GM12878 (cell line): ENCODE results near the gene STXBP5. TPM values are rescaled to one million over a fixed set of nuclear protein-coding genes. Genes with fewer than 3 reads are reported as not detected.

Experiments
- BCL11A ChIP-seq: IDR thresholded peaks from 2 replicates; pipeline ENCODE4 v1.6.1; 2011; ENCODE audit warnings: low read depth, low read length
- CBFB ChIP-seq: IDR thresholded peaks from 2 replicates; pipeline ENCODE4 v1.6.1; 2016; ENCODE audit warnings: antibody characterized with exemption, low read depth
- FOXM1 ChIP-seq: IDR thresholded peaks from 2 replicates; pipeline ENCODE4 v1.6.1; 2012; ENCODE audit warnings: low read depth, mild to moderate bottlenecking, inconsistent platforms, low read length, moderate library complexity
- GABPA ChIP-seq: IDR thresholded peaks from 2 replicates; pipeline ENCODE4 v1.6.1; 2014; ENCODE audit warnings: antibody characterized with exemption, low read depth, mild to moderate bottlenecking, inconsistent platforms
- HCFC1 ChIP-seq: fragments of 150-350 bp; IDR thresholded peaks from 2 replicates; pipeline ENCODE4 v1.6.1; 2014; ENCODE audit warnings: low read length
- HDAC2 ChIP-seq: fragments of 200-600 bp; sonication (generic); IDR thresholded peaks from 2 replicates; pipeline ENCODE4 v1.6.1; 2017
- HDGF ChIP-seq: fragments of 450-650 bp; IDR thresholded peaks from 2 replicates; pipeline ENCODE4 v1.6.1; 2016; ENCODE audit warnings: antibody characterized with exemption
- IKZF2 ChIP-seq, 2 experiments: fragments of 450-650 bp; IDR thresholded peaks; 2 replicates each; pipeline ENCODE4 v1.6.1; 2017; ENCODE audit warnings: mild to moderate bottlenecking in 2 of 2, moderate library complexity in 2 of 2
- MYB ChIP-seq: fragments of 150-350 bp; IDR thresholded peaks from 2 replicates; pipeline ENCODE4 v1.6.1; 2014; ENCODE audit warnings: mild to moderate bottlenecking, low read depth, low read length, borderline replicate concordance
- NR2C1 ChIP-seq: fragments of 450-650 bp; IDR thresholded peaks from 2 replicates; pipeline ENCODE4 v1.6.1; 2017; ENCODE audit warnings: antibody characterized with exemption, mild to moderate bottlenecking, moderate library complexity
- NRF1 ChIP-seq: conservative IDR thresholded peaks from 2 replicates; pipeline ENCODE4 v1.6.1; 2011; ENCODE audit warnings: mild to moderate bottlenecking, low read depth, low read length, improper control_type of control experiment
- POLR2A ChIP-seq: IDR thresholded peaks from 2 replicates; pipeline ENCODE4 v1.6.1; 2011; ENCODE audit warnings: low read depth, mild to moderate bottlenecking, low read length
- RAD21 ChIP-seq: IDR thresholded peaks from 2 replicates; pipeline ENCODE4 v1.6.1; 2011; ENCODE audit warnings: mild to moderate bottlenecking, low read depth, low read length, moderate library complexity; ENCODE audit not compliant: insufficient read depth
- RB1 ChIP-seq: fragments of 450-650 bp; formaldehyde crosslinking; IDR thresholded peaks from 2 replicates; pipeline ENCODE4 v1.6.1; 2017; ENCODE audit warnings: mild to moderate bottlenecking, borderline replicate concordance
- RCOR1 ChIP-seq: conservative IDR thresholded peaks from 2 replicates; pipeline ENCODE4 v1.6.1; 2012; ENCODE audit warnings: low read depth, low read length, improper control_type of control experiment
- SMAD5 ChIP-seq: IDR thresholded peaks from 2 replicates; pipeline ENCODE4 v1.6.1; 2016; ENCODE audit warnings: antibody characterized with exemption, low read depth
- STAT1 ChIP-seq: fragments of 450-650 bp; conservative IDR thresholded peaks from 2 replicates; pipeline ENCODE4 v1.6.1; 2014; ENCODE audit warnings: antibody characterized with exemption, mild to moderate bottlenecking
- USF2 ChIP-seq: IDR thresholded peaks from 2 replicates; pipeline ENCODE4 v1.6.1; 2011; ENCODE audit warnings: low read depth, low read length, improper control_type of control experiment, borderline replicate concordance
- YY1 ChIP-seq: IDR thresholded peaks from 2 replicates; pipeline ENCODE4 v1.6.1; 2011; ENCODE audit warnings: low read depth, mild to moderate bottlenecking, low read length
- ZBTB4 ChIP-seq: fragments of 450-650 bp; formaldehyde crosslinking; IDR thresholded peaks from 2 replicates; pipeline ENCODE4 v1.4.0; 2022; ENCODE audit warnings: mild to moderate bottlenecking, moderate library complexity
- ZNF207 ChIP-seq: fragments of 450-650 bp; IDR thresholded peaks from 2 replicates; pipeline ENCODE4 v1.6.1; 2014; ENCODE audit warnings: antibody characterized with exemption, mild to moderate bottlenecking, borderline replicate concordance
- ZNF217 ChIP-seq: fragments of 450-650 bp; IDR thresholded peaks from 2 replicates; pipeline ENCODE4 v1.6.1; 2017; ENCODE audit warnings: antibody characterized with exemption, mild to moderate bottlenecking
- ZNF24 ChIP-seq: fragments of 450-650 bp; IDR thresholded peaks from 2 replicates; pipeline ENCODE4 v1.6.1; 2017; ENCODE audit warnings: antibody characterized with exemption, mild to moderate bottlenecking
- polyA plus RNA-seq, 11 experiments: library from polyadenylated mRNA; depleted of rRNA in 4 of 11; unstranded in 6 of 11; stranded (reverse) in 5 of 11; fragments of >200 nt; fragmentation: Nextera tagmentation in 4 of 11; fragmentation: Illumina TruSeq in 1 of 11; extraction: Ambion mirVana in 4 of 11; extraction: Trizol in 1 of 11; gene quantifications; 1 replicate in 1 of 11; 2 replicates in 10 of 11; pipeline versions ENCODE4 v1.2.1 to v1.2.3, GENCODE V29; 2011 to 2016; ENCODE audit warnings: inconsistent platforms in 2 of 11, missing spikeins in 2 of 11, low read depth in 1 of 11
- total RNA-seq, 4 experiments: library from RNA; depleted of rRNA in 3 of 4; stranded (reverse); fragments of >200 nt in 3 of 4; fragmentation: Illumina TruSeq in 1 of 4; extraction: Trizol in 1 of 4; gene quantifications; 2 replicates each; pipeline versions ENCODE4 v1.2.1 to v1.2.3, GENCODE V29; 2013 to 2021
- TF ChIP-seq, protein P1 (sequence below): fragments of 450-650 bp; IDR thresholded peaks from 2 replicates; pipeline ENCODE4 v1.6.1; 2016; ENCODE audit warnings: mild to moderate bottlenecking, moderate library complexity, borderline replicate concordance

STXBP5 gene
- total and polyA plus RNA-seq, 10 of the 15 experiments (the other 5 are each of a cell fraction or from before 2014, with no cell fraction given): 1.4 to 13.2 (median 8.4) TPM

GRCh38 chr6:147204060-147204785, at the start of gene STXBP5 (continued):
- no peak for TF ChIP-seq ZBTB4 (CRISPR knock-in tag)
- TF ChIP-seq GABPA: no peak
- TF ChIP-seq RB1: no peak
- TF ChIP-seq MYB: no peak
- no peak; the same call in 1 of the 2 replicates for TF ChIP-seq CBFB
- no peak for TF ChIP-seq HCFC1
- no peak for TF ChIP-seq ZNF217
- TF ChIP-seq NRF1: no peak
- no peak for TF ChIP-seq NR2C1
- TF ChIP-seq RAD21: no peak
- no peak for TF ChIP-seq BCL11A
- TF ChIP-seq SMAD5: no peak
- TF ChIP-seq USF2: no peak
- TF ChIP-seq ZNF24: no peak
- no peak for TF ChIP-seq FOXM1
- 0 out of 2 replicates have a peak, but pooled peaks have one; percentile 35 for TF ChIP-seq HDGF
- TF ChIP-seq, protein P1, sequence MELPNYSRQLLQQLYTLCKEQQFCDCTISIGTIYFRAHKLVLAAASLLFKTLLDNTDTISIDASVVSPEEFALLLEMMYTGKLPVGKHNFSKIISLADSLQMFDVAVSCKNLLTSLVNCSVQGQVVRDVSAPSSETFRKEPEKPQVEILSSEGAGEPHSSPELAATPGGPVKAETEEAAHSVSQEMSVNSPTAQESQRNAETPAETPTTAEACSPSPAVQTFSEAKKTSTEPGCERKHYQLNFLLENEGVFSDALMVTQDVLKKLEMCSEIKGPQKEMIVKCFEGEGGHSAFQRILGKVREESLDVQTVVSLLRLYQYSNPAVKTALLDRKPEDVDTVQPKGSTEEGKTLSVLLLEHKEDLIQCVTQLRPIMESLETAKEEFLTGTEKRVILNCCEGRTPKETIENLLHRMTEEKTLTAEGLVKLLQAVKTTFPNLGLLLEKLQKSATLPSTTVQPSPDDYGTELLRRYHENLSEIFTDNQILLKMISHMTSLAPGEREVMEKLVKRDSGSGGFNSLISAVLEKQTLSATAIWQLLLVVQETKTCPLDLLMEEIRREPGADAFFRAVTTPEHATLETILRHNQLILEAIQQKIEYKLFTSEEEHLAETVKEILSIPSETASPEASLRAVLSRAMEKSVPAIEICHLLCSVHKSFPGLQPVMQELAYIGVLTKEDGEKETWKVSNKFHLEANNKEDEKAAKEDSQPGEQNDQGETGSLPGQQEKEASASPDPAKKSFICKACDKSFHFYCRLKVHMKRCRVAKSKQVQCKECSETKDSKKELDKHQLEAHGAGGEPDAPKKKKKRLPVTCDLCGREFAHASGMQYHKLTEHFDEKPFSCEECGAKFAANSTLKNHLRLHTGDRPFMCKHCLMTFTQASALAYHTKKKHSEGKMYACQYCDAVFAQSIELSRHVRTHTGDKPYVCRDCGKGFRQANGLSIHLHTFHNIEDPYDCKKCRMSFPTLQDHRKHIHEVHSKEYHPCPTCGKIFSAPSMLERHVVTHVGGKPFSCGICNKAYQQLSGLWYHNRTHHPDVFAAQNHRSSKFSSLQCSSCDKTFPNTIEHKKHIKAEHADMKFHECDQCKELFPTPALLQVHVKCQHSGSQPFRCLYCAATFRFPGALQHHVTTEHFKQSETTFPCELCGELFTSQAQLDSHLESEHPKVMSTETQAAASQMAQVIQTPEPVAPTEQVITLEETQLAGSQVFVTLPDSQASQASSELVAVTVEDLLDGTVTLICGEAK: no peak
- TF ChIP-seq POLR2A: peak; percentile 22; the same call in 1 of the 2 replicates
- TF ChIP-seq ZNF207: 0 out of 2 replicates have a peak, but pooled peaks have one; percentile 52
- no peak for TF ChIP-seq RCOR1
- no peak for TF ChIP-seq HDAC2
- TF ChIP-seq YY1: 0 out of 2 replicates have a peak, but pooled peaks have one; percentile 8
- TF ChIP-seq STAT1: no peak
- peak in 1 of 2 experiments; percentile 59; a peak in 2 of 4 replicates for TF ChIP-seq IKZF2 (IDR thresholded peaks at IDR 0.05)
